Glutamatergic neuron (in vitro differentiated cells): Measurements from ENCODE around the gene CELA2A. TPM values are rescaled to one million over a fixed set of nuclear protein-coding genes. Genes with fewer than 3 reads are reported as not detected.
"Not testable (repeated sequence)": the region's sequence is repeated elsewhere in the genome, so short reads cannot be mapped to it uniquely, and the experiment has no call there.

ENCODE experiments used
- DNase-seq: peaks from one replicate; pipeline ENCODE4 v3.0.0; 2022
- H3K27ac Mint-ChIP-seq: one replicate; pipeline ENCODE4 v1.8.0; 2020; ENCODE audit warnings: mild to moderate bottlenecking, mixed read lengths, inconsistent platforms; ENCODE audit not compliant: unreplicated experiment
- H3K27me3 Mint-ChIP-seq: one replicate; pipeline ENCODE4 v1.8.0; 2020; ENCODE audit warnings: mild to moderate bottlenecking, moderate library complexity, mixed read lengths, inconsistent platforms; ENCODE audit not compliant: unreplicated experiment
- H3K36me3 Mint-ChIP-seq: one replicate; pipeline ENCODE4 v1.8.0; 2020; ENCODE audit warnings: mild to moderate bottlenecking, mixed read lengths, inconsistent platforms; ENCODE audit not compliant: unreplicated experiment
- H3K4me1 Mint-ChIP-seq: one replicate; pipeline ENCODE4 v1.8.0; 2020; ENCODE audit warnings: mild to moderate bottlenecking, low read depth, mixed read lengths, inconsistent platforms; ENCODE audit not compliant: unreplicated experiment
- H3K4me3 Mint-ChIP-seq: one replicate; pipeline ENCODE4 v1.8.0; 2020; ENCODE audit warnings: mild to moderate bottlenecking, mixed read lengths, inconsistent platforms; ENCODE audit not compliant: unreplicated experiment
- H3K9me3 Mint-ChIP-seq: one replicate; pipeline ENCODE4 v1.8.0; 2020; ENCODE audit warnings: mild to moderate bottlenecking, moderate library complexity, mixed read lengths, inconsistent platforms; ENCODE audit not compliant: unreplicated experiment
- total RNA-seq: library from RNA; stranded (reverse); fragmentation: NEBNext Ultra II Directional; extraction: Animal tissue kit (Norgen Biotek cat#: 25700); gene quantifications from one replicate; pipeline ENCODE4 v1.2.1, GENCODE V29; 2021; ENCODE audit not compliant: unreplicated experiment
- TF ChIP-seq, protein P1 (sequence below): fragments of 200-600 bp; sonication (generic); IDR thresholded peaks from one replicate; pipeline ENCODE4 v1.5.0; 2021; ENCODE audit not compliant: partially characterized antibody, unreplicated experiment

Gene CELA2A
- total RNA-seq, 1 donor from 2014 or later = not detected

DNA sequence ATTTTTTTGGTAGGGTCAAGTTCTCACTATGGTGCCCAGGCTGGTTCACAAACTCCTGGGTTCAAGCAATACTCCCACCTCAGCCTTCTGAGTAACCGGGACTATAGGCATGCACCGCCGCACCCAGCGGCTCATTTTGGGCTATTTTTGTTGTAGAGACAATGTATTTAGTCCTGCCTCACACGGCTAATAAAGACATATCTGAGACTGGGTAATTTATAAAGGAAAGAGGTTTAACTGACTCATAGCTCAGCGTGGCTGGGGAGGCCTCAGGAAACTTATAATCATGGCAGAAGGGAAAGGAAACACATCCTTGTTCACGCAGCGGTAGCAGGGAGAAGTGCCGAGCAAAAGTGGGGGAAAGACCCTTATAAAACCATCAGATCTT lies 4.2 kb downstream of the CELA2A start:
- peaks cover 1% of the 10 kb centered on the region for H3K27me3 Mint-ChIP-seq
- no peak for DNase-seq
- no peak overlapping the region for H3K27ac Mint-ChIP-seq
- peaks cover 2% of the 10 kb centered on the region for H3K9me3 Mint-ChIP-seq
- no peak overlapping the region for H3K4me3 Mint-ChIP-seq
- TF ChIP-seq, protein P1, sequence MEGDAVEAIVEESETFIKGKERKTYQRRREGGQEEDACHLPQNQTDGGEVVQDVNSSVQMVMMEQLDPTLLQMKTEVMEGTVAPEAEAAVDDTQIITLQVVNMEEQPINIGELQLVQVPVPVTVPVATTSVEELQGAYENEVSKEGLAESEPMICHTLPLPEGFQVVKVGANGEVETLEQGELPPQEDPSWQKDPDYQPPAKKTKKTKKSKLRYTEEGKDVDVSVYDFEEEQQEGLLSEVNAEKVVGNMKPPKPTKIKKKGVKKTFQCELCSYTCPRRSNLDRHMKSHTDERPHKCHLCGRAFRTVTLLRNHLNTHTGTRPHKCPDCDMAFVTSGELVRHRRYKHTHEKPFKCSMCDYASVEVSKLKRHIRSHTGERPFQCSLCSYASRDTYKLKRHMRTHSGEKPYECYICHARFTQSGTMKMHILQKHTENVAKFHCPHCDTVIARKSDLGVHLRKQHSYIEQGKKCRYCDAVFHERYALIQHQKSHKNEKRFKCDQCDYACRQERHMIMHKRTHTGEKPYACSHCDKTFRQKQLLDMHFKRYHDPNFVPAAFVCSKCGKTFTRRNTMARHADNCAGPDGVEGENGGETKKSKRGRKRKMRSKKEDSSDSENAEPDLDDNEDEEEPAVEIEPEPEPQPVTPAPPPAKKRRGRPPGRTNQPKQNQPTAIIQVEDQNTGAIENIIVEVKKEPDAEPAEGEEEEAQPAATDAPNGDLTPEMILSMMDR = no peak
- H3K4me1 Mint-ChIP-seq = peaks cover 12% of the 10 kb centered on the region
- H3K36me3 Mint-ChIP-seq = no peaks in the 10 kb centered on the region

- H3K36me3 Mint-ChIP-seq, H3K27me3 Mint-ChIP-seq, H3K9me3 Mint-ChIP-seq, DNase-seq, H3K27ac Mint-ChIP-seq, H3K4me3 Mint-ChIP-seq: not testable (repeated sequence)
- peaks cover 11% of the 10 kb centered on the region for H3K4me1 Mint-ChIP-seq
Observed at GRCh38 chr1:15463064-15463800, 6.7 kb downstream of the CELA2A start.

DNA sequence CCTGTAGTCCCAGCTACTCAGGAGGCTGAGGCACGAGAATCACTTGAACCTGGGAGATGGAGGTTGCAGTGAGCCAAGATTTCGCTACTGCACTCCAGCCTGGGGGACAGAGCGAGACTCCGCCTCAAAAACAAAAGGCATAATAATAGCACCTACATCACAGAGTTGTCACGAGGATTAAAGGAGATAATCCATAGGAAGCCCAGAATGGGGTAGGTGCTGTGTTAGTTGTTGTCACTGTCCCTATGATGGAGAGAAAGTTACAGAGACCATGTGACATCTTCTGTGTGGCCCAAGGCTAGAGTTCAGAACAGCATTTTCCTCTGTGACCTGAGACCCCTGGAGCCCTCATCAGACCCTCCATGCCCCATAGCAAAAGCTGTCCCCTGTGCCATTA lies 7.4 kb downstream of the CELA2A start:
- DNase-seq, H3K9me3 Mint-ChIP-seq, H3K27ac Mint-ChIP-seq, H3K4me3 Mint-ChIP-seq, H3K36me3 Mint-ChIP-seq, H3K27me3 Mint-ChIP-seq: not testable (repeated sequence)
- H3K4me1 Mint-ChIP-seq = peaks cover 11% of the 10 kb centered on the region

DNA sequence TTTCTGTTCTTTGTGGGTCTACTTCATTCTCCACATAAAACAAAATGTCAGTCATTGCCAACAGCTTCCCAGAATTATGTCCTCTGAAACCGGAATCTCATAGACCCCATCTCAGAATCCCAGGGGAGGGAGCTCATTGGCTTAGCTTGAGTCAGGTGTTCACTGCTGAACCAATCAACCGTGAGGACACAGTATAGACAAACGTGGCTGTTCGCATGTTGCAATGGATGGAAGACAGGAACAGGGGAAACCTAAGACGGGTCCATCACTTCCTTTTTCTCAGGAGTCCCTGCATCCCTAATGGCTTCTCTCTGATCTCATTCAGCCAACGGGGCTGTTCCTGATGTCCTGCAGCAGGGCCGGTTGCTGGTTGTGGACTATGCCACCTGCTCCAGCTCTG lies 9.1 kb downstream of the CELA2A start:
- Mint-ChIP-seq H3K36me3 (no peaks in the 10 kb centered on the region), H3K4me3 (no peak overlapping the region), H3K4me1 (peaks cover 9% of the 10 kb centered on the region), H3K9me3 (peaks cover 10% of the 10 kb centered on the region), H3K27me3 (peaks cover 12% of the 10 kb centered on the region), H3K27ac (no peak overlapping the region)
- no peak for DNase-seq
- TF ChIP-seq, protein P1 = no peak

DNA sequence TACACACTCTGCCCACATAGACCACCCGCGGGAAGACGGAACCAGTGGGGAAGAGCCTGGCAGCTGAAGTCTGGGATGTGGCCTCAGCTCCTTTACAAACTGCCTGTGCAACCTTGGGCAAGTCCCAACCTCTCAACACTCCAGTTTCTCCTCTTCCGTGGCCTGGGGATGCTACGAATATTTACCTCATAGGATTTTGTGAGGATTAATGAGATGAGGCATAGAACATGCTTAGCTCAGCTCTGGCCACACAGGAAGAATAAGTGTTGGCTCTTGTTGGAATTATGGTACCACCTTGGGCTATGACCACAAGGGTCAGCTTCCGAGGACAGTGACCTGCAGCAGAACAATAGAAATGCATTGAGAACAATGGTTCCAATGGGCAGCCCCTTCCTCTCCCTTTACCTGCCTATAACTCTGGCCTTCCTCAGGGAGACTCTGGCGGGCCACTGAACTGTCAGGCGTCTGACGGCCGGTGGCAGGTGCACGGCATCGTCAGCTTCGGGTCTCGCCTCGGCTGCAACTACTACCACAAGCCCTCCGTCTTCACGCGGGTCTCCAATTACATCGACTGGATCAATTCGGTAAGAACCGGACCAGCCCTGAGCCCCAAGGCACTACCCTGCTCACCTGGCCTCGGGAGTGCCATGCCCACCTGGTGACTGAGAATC lies 10.6 kb downstream of the CELA2A start:
- DNase-seq, H3K27ac Mint-ChIP-seq, H3K4me1 Mint-ChIP-seq, H3K36me3 Mint-ChIP-seq, H3K4me3 Mint-ChIP-seq: not testable (repeated sequence)
- H3K27me3 Mint-ChIP-seq = peaks cover 12% of the 10 kb centered on the region
- peaks cover 10% of the 10 kb centered on the region for H3K9me3 Mint-ChIP-seq

GRCh38 chr1:15468145-15468544 lies 11.6 kb downstream of the CELA2A start:
- H3K36me3 Mint-ChIP-seq = no peaks in the 10 kb centered on the region
- H3K4me3 Mint-ChIP-seq = no peak overlapping the region
- peaks cover 10% of the 10 kb centered on the region for H3K9me3 Mint-ChIP-seq
- DNase-seq = no peak
- H3K27me3 Mint-ChIP-seq = peaks cover 12% of the 10 kb centered on the region
- peaks cover 7% of the 10 kb centered on the region for H3K4me1 Mint-ChIP-seq
- TF ChIP-seq, protein P1 = no peak
- H3K27ac Mint-ChIP-seq = no peak overlapping the region
